HuH-7 (cell line): Measurements from ENCODE around the gene CYBA.

Source experiments
- DNase-seq: peaks from one replicate; pipeline ENCODE4 v3.0.0; 2011; ENCODE audit warnings: low spot score

Gene CYBA

GRCh38 chr16:88631920-88632586, 18.8 kb downstream of the CYBA start:
- DNase-seq, result no peak

- no peak for DNase-seq
Measured at GRCh38 chr16:88631384-88631783, 19.5 kb downstream of the CYBA start.

- no peak for DNase-seq
Measured at GRCh38 chr16:88630941-88631340, 19.9 kb downstream of the CYBA start.

- DNase-seq, result no peak
Measured at GRCh38 chr16:88630433-88630832, 20.4 kb downstream of the CYBA start.

- DNase-seq, result no peak
Measured at GRCh38 chr16:88629835-88630234, 21.0 kb downstream of the CYBA start.

GRCh38 chr16:88628512-88628974, 22.3 kb downstream of the CYBA start:
- peak; percentile 97 for DNase-seq

- DNase-seq, result no peak
Measured at GRCh38 chr16:88627531-88628411, 23.1 kb downstream of the CYBA start.

GRCh38 chr16:88626646-88627045, 24.2 kb downstream of the CYBA start:
- DNase-seq, result no peak

- DNase-seq, result no peak
Measured at GRCh38 chr16:88624977-88625576, 25.8 kb downstream of the CYBA start.

GRCh38 chr16:88624481-88624880, 26.4 kb downstream of the CYBA start:
- no peak for DNase-seq

- no peak for DNase-seq
Measured at GRCh38 chr16:88623858-88624257, 27.0 kb downstream of the CYBA start.

GRCh38 chr16:88622866-88623265, 28.0 kb downstream of the CYBA start:
- DNase-seq, result no peak

GRCh38 chr16:88622125-88622524, 28.7 kb downstream of the CYBA start:
- DNase-seq, result no peak

- DNase-seq, result no peak
Measured at GRCh38 chr16:88619859-88620815, 30.7 kb downstream of the CYBA start.

- no peak for DNase-seq
Measured at GRCh38 chr16:88618956-88619667, 31.7 kb downstream of the CYBA start.

- DNase-seq, result peak; percentile 82
Measured at GRCh38 chr16:88618182-88618955, 32.5 kb downstream of the CYBA start.

- peak; percentile 95 for DNase-seq
Measured at GRCh38 chr16:88617268-88618031, 33.4 kb downstream of the CYBA start.

GRCh38 chr16:88616736-88617135, 34.1 kb downstream of the CYBA start:
- no peak for DNase-seq

GRCh38 chr16:88616320-88616719, 34.5 kb downstream of the CYBA start:
- DNase-seq, result no peak
